GM12891 (cell line): ENCODE data around the gene RNF144A.

ENCODE experiments used
- PAX5 ChIP-seq: IDR thresholded peaks from 2 replicates; pipeline ENCODE4 v1.6.1; 2011; ENCODE audit warnings: low read length, moderate library complexity, mild to moderate bottlenecking; ENCODE audit not compliant: insufficient read depth, severe bottlenecking
- POLR2A ChIP-seq: IDR thresholded peaks from 2 replicates; pipeline ENCODE4 v1.6.1; 2011; ENCODE audit warnings: low read depth, low read length, control low read depth
- POLR2AphosphoS5 ChIP-seq: IDR thresholded peaks from 2 replicates; pipeline ENCODE4 v1.6.1; 2011; ENCODE audit warnings: low read depth, low read length, control low read depth
- TAF1 ChIP-seq: IDR thresholded peaks from 2 replicates; pipeline ENCODE4 v1.6.1; 2011; ENCODE audit warnings: low read depth, low read length, control low read depth

GRCh38 chr2:6939071-6939470, 21.9 kb downstream of the RNF144A start:
- TF ChIP-seq POLR2AphosphoS5 (no peak), POLR2A (no peak), PAX5 (no peak), TAF1 (no peak)
